Bone marrow (tissue), 2 donors: ENCODE data around the gene SNW1.
"Not testable (repeated sequence)": the region's sequence is repeated elsewhere in the genome, so short reads cannot be mapped to it uniquely, and the experiment has no call there.

Experiments used
- DNase-seq, 2 donors: peaks; one replicate each; lab custom pipeline; 2025; lab: John Stamatoyannopoulos, UW

The SNW1 gene

GRCh38 chr14:77747425-77747824, 13.5 kb downstream of the SNW1 start:
- DNase-seq, result not testable (repeated sequence)

GRCh38 chr14:77746064-77746702, 14.8 kb downstream of the SNW1 start:
- DNase-seq, result no peak

GRCh38 chr14:77741438-77741837, 19.5 kb downstream of the SNW1 start:
- no peak for DNase-seq

GRCh38 chr14:77738559-77739250, 22.3 kb downstream of the SNW1 start:
- no peak for DNase-seq

- DNase-seq, result no peak
Measured at GRCh38 chr14:77730976-77731497, 29.9 kb downstream of the SNW1 start.

GRCh38 chr14:77722301-77722700, 38.7 kb downstream of the SNW1 start:
- DNase-seq, result no peak

GRCh38 chr14:77721437-77721836, 39.5 kb downstream of the SNW1 start:
- no peak for DNase-seq

GRCh38 chr14:77717608-77718305, 43.2 kb downstream of the SNW1 start:
- no peak for DNase-seq

- no peak for DNase-seq
Measured at GRCh38 chr14:77714926-77715325, 46.0 kb downstream of the SNW1 start.

- DNase-seq, result no peak
Measured at GRCh38 chr14:77710364-77710763, 50.6 kb downstream of the SNW1 start.

GRCh38 chr14:77709412-77709811, 51.5 kb downstream of the SNW1 start:
- no peak for DNase-seq

GRCh38 chr14:77708749-77709148, 52.2 kb downstream of the SNW1 start:
- DNase-seq, result no peak

- peak; percentile 70 to 71 for DNase-seq
Measured at GRCh38 chr14:77707724-77708408, 53.1 kb downstream of the SNW1 start, which contains the start of the genes ALKBH1 and SLIRP. TSS of gene ALKBH1 (minus strand) at chr14:77708023. CDS start at chr14:77708004, 19 bp downstream. TSS of gene SLIRP (plus strand) at chr14:77708103. CDS start at chr14:77708112, 9 bp downstream.

- no peak for DNase-seq
Measured at GRCh38 chr14:77707355-77707723, 53.6 kb downstream of the SNW1 start.

GRCh38 chr14:77691259-77691658, 69.7 kb downstream of the SNW1 start:
- DNase-seq, result no peak

GRCh38 chr14:77682158-77682553, 78.8 kb downstream of the SNW1 start:
- no peak for DNase-seq

GRCh38 chr14:77681196-77682157, 79.5 kb downstream of the SNW1 start:
- no peak for DNase-seq

GRCh38 chr14:77674931-77675330, 86.0 kb downstream of the SNW1 start:
- no peak for DNase-seq

- DNase-seq, result no peak
Measured at GRCh38 chr14:77673193-77673592, 87.8 kb downstream of the SNW1 start.
